GM21529 (cell line): ENCODE results near the gene LRRC14B.
"Not testable (repeated sequence)": the region's sequence is repeated elsewhere in the genome, so short reads cannot be mapped to it uniquely, and the experiment has no call there.

ENCODE experiments used
- ATAC-seq: cut with Tn5 transposase; IDR thresholded peaks from one replicate; pipeline ENCODE4 v1.9.1; 2021; ENCODE audit not compliant: unreplicated experiment

Gene LRRC14B

DNA sequence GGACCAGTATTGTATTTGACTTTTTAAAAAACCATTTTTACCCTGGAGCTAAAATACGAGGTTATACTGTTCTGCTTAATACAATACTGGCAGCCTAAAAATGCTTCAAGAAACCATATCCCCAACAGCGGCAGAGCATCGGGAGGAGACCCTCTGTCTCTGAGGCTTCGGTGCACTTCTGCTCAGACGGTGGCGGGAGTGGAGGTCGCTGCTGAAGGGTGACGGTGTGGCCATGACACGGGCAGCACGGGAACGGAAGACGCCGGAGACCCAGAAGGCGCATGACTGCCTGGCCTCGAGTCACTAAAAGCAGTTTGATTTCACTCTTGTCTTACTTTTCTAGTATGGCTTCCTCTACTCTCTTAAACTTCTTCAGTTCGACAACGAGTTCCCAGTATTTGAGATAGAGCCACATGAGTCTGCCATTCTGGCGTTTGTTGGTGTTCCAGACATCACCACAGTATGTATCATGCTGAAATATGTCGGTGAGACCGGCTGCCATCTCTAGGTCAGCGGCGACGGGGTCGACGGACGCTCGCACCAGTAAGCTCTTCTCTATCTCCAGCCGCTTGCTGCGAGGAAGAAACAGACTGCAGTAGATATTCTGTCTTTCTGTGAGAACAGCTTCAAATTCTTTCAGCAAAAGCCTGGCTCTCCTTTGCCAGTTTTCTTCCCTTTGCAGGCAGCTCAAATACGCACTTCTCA, 13.8 kb downstream of the LRRC14B start:
- no peak for ATAC-seq

DNA sequence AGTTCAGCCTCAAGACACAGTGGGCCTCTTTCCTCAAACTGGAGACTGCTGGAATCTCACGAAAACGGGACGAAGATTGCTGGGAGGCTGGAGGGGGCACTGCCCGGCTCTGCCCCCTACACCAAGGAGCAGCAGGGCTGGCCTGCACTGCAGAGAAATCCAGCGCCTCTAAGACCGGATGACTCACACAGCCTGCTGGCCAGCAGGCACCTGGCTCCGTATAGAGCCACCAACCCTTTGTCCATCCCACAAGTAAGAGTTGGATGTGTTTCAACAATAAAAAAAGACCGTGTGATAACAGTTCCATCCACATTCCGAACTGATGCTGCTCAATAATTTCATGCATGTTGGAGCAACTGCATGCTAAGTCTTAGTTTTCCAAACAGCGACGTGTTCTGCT, 15.1 kb downstream of the LRRC14B start:
- no peak for ATAC-seq

DNA sequence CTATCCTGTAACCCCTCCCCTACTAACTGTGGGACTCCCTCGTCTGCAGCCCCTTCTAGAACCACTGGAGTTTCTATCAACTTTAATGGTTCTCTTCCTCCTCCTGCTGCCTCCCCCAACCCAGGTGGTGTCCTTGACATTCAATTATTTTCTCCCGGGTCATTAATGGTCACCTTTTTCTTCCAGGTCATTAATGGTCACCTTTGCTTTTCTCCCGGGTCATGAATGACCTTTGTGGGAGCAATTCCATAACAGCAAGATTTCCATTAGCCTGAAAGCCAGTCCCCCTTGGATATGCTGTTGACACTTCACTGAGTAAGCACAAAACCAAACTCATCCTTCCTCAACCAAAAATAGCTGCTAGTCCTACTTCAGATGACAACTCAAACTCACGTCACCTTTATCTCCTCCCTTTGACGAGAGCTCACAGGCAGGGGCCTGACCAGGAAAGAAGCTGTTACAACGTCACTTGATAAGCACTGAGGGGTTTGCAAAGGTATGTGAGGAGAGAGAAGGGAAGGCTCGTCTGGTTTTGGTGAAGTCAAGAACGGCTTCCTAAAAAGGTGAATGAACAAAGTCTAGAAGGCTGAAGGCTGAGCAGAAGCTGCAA, 15.7 kb downstream of the LRRC14B start:
- ATAC-seq, result no peak

DNA sequence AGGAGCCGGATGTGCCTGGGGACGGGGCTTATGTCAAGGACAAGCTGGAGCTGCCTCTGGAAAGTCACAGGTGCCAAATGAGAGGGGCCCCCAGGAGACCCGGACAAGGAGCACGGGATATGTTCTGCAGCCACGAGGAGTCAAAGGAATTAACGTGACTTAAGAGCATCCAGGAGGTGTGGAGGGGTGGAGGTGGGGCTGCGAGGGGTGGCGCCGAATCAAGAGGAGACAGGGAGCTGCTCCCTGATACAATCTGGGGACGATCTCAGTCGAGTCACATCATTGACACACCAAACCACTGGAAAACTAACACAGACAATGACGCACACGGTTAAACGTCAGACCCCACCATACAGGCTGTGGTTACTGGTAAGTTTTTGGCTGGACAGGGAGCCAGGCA, 16.3 kb downstream of the LRRC14B start:
- no peak for ATAC-seq

DNA sequence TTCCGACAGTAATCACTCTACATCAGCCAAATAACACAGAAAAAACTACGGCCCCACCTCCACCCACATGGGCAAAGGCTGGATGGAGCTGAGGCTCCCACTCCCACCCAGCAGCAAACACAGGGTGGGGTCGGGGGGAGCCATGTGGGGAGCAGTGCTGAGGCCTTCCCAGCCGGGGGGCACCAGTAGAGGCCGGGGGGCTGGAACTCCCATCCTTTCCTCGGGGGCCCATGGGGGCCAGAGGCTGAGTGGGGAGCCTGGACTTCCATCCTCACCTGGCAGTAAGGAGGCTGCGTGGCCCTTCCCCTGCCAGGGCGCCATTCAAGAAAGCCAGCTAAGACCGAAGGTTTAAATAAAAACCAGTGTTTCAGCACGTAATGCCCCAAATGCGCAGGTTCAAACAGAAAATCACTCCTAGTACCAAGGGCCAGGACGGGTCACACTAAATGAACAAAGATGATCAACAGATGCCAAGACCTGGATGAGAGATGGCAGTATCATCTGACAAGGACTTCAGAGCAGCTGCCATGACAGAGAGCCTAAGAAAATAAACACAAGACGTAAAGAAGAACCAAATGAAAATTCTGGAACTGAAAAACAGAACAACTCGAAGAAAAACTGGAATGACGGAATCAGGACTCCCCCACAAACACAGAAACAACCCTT, 17.3 kb downstream of the LRRC14B start:
- ATAC-seq, result no peak

DNA sequence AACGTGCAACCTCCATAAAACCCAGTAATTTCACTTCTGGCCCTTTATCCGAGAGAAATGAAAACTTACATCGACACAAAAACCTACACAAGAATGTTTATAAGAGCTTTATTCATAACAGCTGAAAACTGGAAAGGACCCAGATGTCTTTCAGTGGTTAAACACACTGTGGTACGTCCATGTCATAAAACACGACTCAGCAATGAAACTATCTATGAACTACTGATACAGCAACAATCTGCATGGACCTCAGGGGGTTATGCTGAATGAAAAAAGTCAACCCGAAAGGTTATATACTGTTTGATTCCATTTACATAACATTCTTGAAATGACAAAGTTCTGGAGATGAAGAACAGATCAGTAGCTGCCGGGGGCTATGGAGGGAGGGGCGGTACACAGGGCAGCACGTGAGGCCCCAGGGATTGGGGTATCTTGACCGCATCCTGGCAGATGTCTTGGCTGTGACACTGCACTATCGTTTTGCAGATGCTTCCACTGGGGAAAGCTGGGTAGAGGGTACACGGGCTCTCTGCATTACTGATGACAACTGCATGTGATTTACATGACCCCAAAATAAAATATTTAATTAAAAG, 22.6 kb downstream of the LRRC14B start:
- no peak for ATAC-seq

DNA sequence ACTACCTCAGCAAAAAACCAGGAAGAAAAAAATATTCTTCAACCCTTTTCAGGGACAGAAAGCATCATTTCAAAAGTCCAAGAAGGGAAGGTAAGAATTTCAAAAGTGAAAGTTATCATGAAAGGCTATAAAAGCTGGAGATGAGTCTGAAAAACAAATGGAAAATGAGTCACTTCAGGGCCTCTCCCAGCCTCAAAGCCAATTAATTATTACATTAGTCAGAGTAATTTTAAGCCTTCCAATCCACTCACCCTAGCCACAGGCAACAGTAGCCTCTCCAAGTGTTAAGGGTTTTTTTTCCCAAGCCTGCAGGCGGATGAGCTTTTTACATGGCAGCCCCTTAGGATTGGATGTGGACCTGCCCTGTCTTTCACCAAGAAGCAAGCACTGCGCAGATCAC, 24.0 kb downstream of the LRRC14B start:
- not testable (repeated sequence) for ATAC-seq

DNA sequence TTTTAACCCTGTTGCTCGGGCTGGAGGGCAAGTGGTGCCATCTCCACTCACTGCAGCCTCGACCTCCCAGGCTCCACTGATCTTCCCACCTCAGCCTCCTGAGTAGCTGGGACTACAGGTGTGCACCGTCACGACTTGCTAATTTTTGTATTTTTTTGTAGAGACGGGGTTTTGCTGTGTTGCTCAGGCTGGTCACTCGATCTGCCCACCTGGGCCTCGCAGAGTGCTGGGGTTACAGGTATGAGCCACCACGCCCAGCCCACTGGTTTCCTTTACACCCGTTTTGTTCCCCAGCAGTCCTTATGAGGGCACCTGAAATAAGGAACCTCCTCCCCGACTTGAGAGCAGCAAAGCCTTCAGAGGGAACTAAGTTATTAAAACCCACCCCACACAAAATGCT, 24.8 kb downstream of the LRRC14B start:
- ATAC-seq, result not testable (repeated sequence)

DNA sequence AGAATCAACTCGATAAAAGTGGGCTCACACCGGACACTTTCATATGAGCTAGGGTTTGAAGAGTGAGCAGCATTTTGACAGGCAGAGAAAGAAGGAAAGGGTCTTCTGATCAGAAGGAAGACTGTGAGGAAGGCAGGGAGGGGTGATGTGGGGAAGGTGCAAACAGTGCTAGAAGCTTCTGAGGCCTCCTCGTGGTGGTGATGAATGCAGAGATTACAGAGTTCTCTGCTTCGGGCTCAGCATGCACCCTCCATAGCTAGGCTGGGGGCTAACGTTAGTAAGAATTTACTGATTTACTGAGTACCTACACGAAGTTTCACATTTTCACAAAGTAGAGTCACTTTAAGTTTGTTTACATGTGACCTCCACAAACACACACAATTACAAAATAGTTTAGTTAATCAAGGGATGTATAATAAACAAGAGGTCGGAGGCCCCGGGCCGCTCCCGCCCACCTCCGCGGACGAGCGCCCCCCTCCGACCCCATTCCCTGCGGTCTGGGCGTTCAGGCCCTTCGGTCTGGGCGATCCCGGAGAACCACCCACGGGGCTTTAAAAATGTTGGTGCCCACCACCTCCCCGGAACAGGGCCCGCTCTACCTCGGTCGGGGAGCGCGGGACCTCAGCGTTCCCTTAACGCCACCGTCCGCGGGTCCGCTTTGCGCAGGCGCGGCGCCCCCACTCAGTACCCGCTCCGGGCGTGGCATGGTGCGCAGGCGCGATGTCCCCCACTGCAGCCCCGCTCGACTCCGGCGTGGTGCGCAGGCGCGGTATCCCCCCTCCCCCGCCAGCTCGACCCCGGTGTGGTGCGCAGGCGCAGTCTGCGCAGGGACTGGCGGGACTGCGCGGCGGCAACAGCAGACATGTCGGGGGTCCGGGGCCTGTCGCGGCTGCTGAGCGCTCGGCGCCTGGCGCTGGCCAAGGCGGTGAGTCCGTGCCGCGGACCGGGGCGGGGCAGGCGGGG, 26.5 kb downstream of the LRRC14B start, which contains the start of the genes CCDC127 and SDHA:
Gene CCDC127, minus strand, starts transcription at position 660 of the 963 bp plus-strand sequence. CDS start 1,304 bp downstream, outside the sequence.
Gene SDHA, plus strand, starts transcription at position 827 of the 963 bp plus-strand sequence. Its CDS starts 36 bp downstream, at position 863.
- peak; percentile 74 for ATAC-seq

DNA sequence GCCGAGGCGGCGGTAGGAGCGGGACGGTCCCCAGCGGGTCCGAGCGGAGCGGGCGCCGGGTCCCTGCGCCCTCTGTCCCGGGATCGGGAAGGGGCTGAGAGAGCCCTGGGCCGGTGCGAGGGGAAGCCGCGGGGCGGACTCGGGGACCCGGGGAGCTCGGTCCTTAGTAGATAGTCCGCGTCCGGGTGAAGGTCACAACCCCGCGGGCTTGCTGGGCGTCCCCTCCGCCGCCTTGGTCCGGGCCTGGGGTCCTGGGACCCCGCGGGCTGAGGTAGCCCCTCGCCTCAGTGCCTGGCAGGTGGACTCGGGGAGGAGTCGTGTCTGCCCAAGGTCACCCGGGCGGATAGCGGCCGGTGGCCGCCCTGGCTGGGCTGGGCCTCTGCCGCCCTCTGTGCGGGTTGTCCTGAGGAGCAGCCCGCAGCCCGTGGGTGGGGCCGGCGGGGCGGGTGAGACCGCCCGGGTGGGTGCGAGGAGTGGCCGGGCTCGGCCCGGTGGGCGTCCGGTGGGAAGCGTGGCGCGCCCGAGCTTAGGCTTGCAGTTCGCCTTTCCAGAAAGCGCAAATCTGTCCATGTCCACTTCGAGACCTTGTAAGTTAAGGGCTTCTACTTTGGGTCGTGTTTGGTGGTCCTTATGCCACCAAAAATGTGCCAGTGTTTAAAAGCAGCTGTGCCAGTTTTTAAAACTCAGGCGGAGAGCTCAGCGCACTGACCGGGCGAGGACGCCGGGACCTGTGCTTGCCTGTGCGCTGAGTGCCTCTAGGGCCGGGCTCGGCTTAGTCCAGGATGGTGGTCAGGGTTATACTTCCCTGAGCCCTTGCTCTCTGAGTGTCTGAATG, 27.4 kb downstream of the LRRC14B start:
- peak; percentile 29 for ATAC-seq

DNA sequence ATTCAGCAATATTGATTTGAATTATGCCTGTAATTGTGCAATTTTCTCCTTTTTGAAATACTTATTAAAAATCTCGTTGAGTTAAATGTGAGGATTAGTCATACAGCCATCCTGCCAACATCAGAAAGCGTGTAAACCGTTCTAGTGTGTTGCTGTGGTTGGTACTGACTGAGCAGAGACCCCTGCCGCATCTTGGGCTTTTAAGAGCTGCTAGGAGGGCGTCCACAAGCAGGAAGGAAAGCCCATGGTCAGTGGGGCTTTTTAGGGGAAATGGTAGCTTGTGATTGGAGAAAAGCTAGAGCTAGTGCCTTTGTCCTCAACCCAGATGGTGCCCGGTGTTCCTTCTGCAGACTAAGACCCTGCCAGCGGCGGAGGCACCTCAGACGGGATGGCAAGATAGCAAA, 28.2 kb downstream of the LRRC14B start:
- no peak for ATAC-seq

DNA sequence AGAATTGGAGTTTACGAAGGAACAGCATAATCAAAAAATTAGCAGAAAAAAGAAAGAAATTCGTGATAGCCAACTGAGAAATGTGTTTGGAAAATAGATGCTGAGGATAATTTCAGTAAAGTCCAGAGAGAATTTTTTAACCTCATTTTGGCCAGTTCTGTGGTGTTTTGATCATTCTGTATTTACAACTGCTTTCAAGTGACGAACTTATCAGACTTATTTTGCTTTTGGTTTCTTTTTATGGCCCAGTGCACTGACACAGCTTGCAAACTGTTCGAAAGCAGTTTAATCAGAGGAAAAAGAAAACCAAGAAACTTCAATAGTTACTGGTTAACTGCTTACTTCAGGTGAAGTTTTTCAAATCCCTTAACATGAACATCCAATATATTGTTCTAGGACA, 28.7 kb downstream of the LRRC14B start:
- ATAC-seq, result no peak

DNA sequence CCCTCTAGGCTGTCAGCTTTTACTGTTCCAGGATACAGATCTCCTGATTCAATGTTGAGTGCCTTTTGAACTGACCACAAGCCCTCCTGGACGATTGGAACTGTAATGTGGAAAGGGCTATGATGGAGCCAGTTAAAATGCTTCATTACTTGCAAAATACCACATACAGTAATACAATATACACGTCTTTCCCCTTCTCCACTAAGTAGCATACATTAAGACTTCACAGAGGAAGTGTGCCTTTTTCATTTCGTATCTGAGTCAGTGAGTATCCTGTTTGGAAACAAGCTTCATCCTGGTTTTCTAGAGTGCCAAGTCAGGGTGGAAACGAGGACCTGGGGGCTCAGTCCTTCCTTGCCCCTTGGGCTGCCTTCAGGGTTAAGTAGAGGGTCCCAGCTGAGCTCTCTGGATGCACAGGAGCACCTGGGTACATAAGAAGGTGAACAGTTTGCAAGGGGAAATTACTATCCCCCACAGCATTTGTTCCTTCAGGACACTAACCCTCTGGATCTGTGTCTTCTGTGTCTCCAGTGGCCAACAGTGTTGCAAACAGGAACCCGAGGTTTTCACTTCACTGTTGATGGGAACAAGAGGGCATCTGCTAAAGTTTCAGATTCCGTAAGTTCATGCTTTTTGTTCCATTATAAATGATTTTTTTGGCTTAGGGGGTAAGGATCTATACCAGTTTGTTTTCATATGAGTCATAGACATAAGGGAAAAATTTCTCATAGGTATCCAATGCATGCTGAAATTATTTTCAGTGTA, 31.8 kb downstream of the LRRC14B start:
- not testable (repeated sequence) for ATAC-seq

DNA sequence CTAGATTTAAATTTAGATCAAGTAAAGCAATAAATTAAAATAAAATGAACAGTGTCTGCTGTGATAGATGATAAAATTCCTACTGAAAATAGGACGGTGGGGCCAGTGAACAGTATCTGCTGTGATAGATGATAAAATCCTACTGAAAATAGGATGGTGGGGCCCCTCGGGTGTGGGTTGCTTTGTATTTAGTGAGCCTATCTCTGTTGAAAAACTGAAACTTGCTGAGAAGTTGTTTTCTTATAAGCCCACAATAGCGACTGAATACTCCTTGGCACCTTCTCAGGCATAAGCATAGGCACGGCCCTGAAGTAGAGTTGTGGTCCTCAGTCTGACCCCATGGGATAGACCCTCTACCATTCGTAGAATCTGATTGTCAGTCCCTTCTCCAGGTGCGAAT, 32.5 kb downstream of the LRRC14B start:
- no peak for ATAC-seq

DNA sequence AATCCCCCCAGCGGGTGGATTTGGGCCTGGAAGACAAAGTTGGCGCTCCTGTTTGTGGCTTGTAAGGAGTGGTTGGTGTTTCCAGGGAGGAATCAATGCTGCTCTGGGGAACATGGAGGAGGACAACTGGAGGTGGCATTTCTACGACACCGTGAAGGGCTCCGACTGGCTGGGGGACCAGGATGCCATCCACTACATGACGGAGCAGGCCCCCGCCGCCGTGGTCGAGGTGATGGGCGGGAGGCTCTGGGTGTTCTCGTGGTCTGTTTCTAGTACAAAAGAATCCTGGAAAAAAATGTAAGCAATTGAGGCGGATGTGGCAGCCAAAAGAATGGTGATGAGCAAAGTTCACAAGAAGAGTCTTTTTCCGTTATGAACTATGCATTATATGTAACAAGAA, 34.0 kb downstream of the LRRC14B start:
- no peak for ATAC-seq

DNA sequence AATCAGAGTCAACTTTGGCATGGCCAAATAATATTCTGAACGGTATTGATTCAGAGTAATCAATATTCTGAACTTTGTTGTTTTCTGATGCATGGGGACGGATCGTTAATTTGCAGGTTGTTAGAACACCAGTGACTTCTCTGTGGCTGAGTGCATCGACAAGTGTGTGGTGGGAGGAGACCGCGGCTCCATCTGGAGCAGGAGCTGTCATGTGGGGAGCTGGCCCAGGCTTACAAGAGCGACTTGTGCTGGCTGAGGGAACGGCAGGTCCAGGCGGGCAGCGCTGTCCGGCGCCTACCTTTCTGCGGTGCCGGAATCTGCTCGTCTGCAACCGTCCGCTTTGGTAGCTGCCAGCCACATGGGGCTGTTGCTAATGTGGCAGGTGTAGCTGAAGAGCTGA, 36.1 kb downstream of the LRRC14B start:
- ATAC-seq, result not testable (repeated sequence)

DNA sequence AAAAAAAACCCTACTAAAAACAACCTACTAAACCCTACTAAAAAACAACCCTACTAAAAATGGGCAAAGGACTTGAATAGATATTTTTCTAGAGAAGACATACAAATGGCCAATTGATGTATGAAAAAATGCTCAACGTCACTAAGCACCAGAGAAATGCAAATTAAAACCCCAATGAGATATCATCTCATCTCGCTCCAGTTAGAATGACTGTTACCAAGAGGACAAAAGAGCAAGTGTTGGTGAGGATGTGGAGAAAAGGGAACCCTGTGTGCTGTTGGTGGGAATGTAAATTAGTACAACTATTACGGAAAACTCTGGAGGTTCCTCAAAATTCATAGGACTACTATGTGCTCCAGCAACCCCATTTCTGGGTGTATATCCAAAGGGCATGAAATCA, 37.6 kb downstream of the LRRC14B start:
- ATAC-seq, result no peak

DNA sequence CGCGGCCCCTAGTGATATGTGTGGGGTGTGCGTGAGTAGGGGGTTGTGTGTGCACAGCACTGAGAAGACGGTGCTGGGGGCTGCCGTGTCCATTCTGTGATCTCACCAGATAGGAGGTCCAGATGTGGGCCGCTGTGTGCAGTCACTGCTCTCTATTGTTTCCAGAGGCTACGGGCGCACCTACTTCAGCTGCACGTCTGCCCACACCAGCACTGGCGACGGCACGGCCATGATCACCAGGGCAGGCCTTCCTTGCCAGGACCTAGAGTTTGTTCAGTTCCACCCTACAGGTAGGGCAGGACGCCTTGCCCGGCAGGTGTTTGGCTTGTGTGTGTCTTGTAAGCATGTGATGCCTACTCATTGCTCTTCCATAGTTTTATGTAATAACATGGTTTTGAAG, 39.4 kb downstream of the LRRC14B start:
- ATAC-seq, result no peak

DNA sequence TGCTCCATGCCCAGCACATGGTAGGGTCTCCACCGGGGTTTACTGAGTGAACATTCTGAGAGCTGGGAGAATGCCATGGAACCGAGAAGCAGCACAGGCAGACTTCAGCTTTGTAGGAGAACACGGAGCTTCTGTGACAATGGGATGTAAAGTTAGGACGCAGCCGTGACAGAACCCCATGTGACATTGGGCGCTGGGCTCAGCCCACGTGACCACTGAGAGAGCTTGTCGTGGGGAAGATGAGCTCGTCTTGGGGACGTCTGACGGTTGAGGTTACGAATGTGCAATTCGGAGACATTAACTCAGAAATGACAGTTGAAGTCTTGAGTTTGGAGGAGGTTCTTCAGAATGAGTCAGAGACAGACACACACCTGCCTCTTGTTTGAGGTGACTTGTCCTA, 40.4 kb downstream of the LRRC14B start:
- ATAC-seq, result no peak
